ENCODE results near the gene ENOPH1. TPM values are rescaled to one million over a fixed set of nuclear protein-coding genes. Genes with fewer than 3 reads are reported as not detected.

The ENOPH1 gene
- total and polyA plus RNA-seq, 9 of the 15 experiments (the other 6 are each of a cell fraction or from before 2014, with no cell fraction given) = 29.8 to 71.4 (median 48.9) TPM

GRCh38 chr4:82430964-82431745, 765 bp downstream of the ENOPH1 start:
- H4K20me1 ChIP-seq (replicated peaks; ENCODE audit: control insufficient read depth, insufficient read depth, low read length) = peaks cover 27% of the 10 kb centered on the region
- WGBS (ENCODE audit: insufficient coverage, low coverage, missing lambda C conversion rate) = under 1% methylated on average over 29 of the region's 33 CpGs
- FAIRE-seq (no peak), ATAC-seq (peak; percentile 6), DNase-seq (ENCODE audit: extremely low read depth in 1 of 4, low spot score in 3 of 4) (peak in 3 of 4 experiments; percentile 21 to 25 (median 23))
- H3K4me3 ChIP-seq = peak overlapping the region; percentile 80
- H3K79me2 ChIP-seq (ENCODE audit: control insufficient read depth, insufficient read depth, low read length) = peaks cover 95% of the 10 kb centered on the region
- H3K9me1 ChIP-seq (ENCODE audit: control insufficient read depth, insufficient read depth, low read length) = no peaks in the 10 kb centered on the region
- 0 out of 2 replicates have a peak, but pooled peaks cover 1% of the 10 kb centered on the region for H3K9me3 ChIP-seq (replicated peaks; ENCODE audit: control insufficient read depth, insufficient read depth, low read depth, low read length)
- H3K9ac ChIP-seq (ENCODE audit: insufficient read depth in 1 of 2, low read depth in 2 of 2, low read length in 2 of 2) = peak overlapping the region; percentile 100
- H3K4me2 ChIP-seq (ENCODE audit: insufficient read depth, low read length) = peak overlapping the region; percentile 92
- peaks cover 50% of the 10 kb centered on the region for H3K36me3 ChIP-seq (ENCODE audit: control insufficient read depth, insufficient read depth, low read length)
- peak overlapping the region; percentile 99 for H3K27ac ChIP-seq (ENCODE audit: extremely low read depth, low read depth, low read length)
- H3K4me1 ChIP-seq (replicated peaks in 1 of 2; ENCODE audit: control insufficient read depth in 2 of 2, insufficient read depth in 2 of 2, low read length in 2 of 2) = peaks cover 22 to 26% of the 10 kb centered on the region in 2 experiments; a peak in 4 of 5 replicates
- BruUV-seq (replicated peaks) = TSS peak; percentile 58
- ChIA-PET CTCF (ENCODE audit: low intra/inter-chr PET ratio) (no interaction called here), POLR2A (interaction anchor here (0.9 to 1.8 kb wide), 2 partner anchors 9 to 16 kb away, joined by 3 to 8 read pairs; no protein-coding TSS in a partner anchor)
- H3K27me3 ChIP-seq (ENCODE audit: control insufficient read depth in 2 of 2, insufficient read depth in 2 of 2, low read length in 2 of 2) = no peaks in the 10 kb centered on the region
- H2AFZ ChIP-seq (ENCODE audit: low read depth, low read length) = peak overlapping the region; percentile 87
- intact Hi-C loops (cut with micrococcal nuclease) (no loop called here), in situ Hi-C loops (cut with MboI) (no loop called here)
- TF ChIP-seq MBD1 (CRISPR knock-in tag; IDR thresholded peaks at IDR 0.05) = no peak
- TF ChIP-seq HBP1 (CRISPR knock-in tag; IDR thresholded peaks at IDR 0.05) = 0 out of 2 replicates have a peak, but pooled peaks have one; percentile 21
- TF ChIP-seq KDM1A (IDR thresholded peaks at IDR 0.05) = peak in 1 of 2 experiments; percentile 16; a peak in 1 of 4 replicates
- TF ChIP-seq ZNF830 (CRISPR knock-in tag; IDR thresholded peaks at IDR 0.05) = no peak
- peak; percentile 29 to 83 (median 73); a peak in 4 of 6 replicates for TF ChIP-seq ZBTB11 (CRISPR knock-in tag; IDR thresholded peaks at IDR 0.05)
- no peak for TF ChIP-seq HDAC2 (IDR thresholded peaks at IDR 0.05)
